GM18520 (cell line): ENCODE data around the gene USP12.
"Not testable (repeated sequence)": the region's sequence is repeated elsewhere in the genome, so short reads cannot be mapped to it uniquely, and the experiment has no call there.

ENCODE experiments used
- ATAC-seq: cut with Tn5 transposase; IDR thresholded peaks from one replicate; pipeline ENCODE4 v1.9.1; 2021; ENCODE audit not compliant: unreplicated experiment

USP12 gene

GRCh38 chr13:27124571-27124970, 47.0 kb downstream of the USP12 start:
- ATAC-seq: no peak

GRCh38 chr13:27123445-27123844, 48.2 kb downstream of the USP12 start:
- ATAC-seq: not testable (repeated sequence)

- ATAC-seq: no peak
These were observed 49.6 kb downstream of the USP12 start for GRCh38 chr13:27122036-27122435.

GRCh38 chr13:27120811-27121210, 50.8 kb downstream of the USP12 start:
- no peak for ATAC-seq

GRCh38 chr13:27120011-27120410, 51.6 kb downstream of the USP12 start:
- ATAC-seq: no peak

- ATAC-seq: no peak
These were observed 53.1 kb downstream of the USP12 start for GRCh38 chr13:27118428-27119054.

GRCh38 chr13:27117952-27118351, 53.7 kb downstream of the USP12 start:
- no peak for ATAC-seq

GRCh38 chr13:27117158-27117557, 54.5 kb downstream of the USP12 start:
- ATAC-seq: no peak

GRCh38 chr13:27113436-27113835, 58.2 kb downstream of the USP12 start:
- ATAC-seq: no peak

- no peak for ATAC-seq
These were observed 59.6 kb downstream of the USP12 start for GRCh38 chr13:27112006-27112405.

GRCh38 chr13:27110056-27110746, 61.4 kb downstream of the USP12 start:
- ATAC-seq: no peak

- no peak for ATAC-seq
These were observed 65.5 kb downstream of the USP12 start for GRCh38 chr13:27106144-27106543.

- ATAC-seq: no peak
These were observed 67.0 kb downstream of the USP12 start for GRCh38 chr13:27104606-27105005.

GRCh38 chr13:27101847-27102246, 69.8 kb downstream of the USP12 start:
- ATAC-seq: no peak

GRCh38 chr13:27101289-27101688, 70.3 kb downstream of the USP12 start:
- no peak for ATAC-seq

- no peak for ATAC-seq
These were observed 73.9 kb downstream of the USP12 start for GRCh38 chr13:27097691-27098090.

GRCh38 chr13:27091451-27091850, 80.2 kb downstream of the USP12 start:
- ATAC-seq: no peak

- ATAC-seq: no peak
These were observed 83.0 kb downstream of the USP12 start for GRCh38 chr13:27088619-27089018.

- no peak for ATAC-seq
These were observed 84.9 kb downstream of the USP12 start for GRCh38 chr13:27086599-27087265.

GRCh38 chr13:27083183-27083582, 88.4 kb downstream of the USP12 start:
- no peak for ATAC-seq

GRCh38 chr13:27081893-27082679, 89.5 kb downstream of the USP12 start:
- ATAC-seq: no peak
